Ovary (tissue), 3 donors: ENCODE results near the gene UBE2L6.

Experiments used
- EP300 ChIP-seq: sonication (generic); formaldehyde crosslinking; IDR thresholded peaks from one replicate; pipeline ENCODE4 v1.6.1; 2017; ENCODE audit warnings: antibody characterized with exemption
- POLR2A ChIP-seq: fragments of 450-650 bp; IDR thresholded peaks from one replicate; pipeline ENCODE4 v1.6.1; 2017; ENCODE audit warnings: antibody characterized with exemption, mild to moderate bottlenecking, moderate library complexity
- TF ChIP-seq, protein P1 (sequence below), 3 donors: fragments of 450-650 bp in 2 of 3; fragments of 200-600 bp in 1 of 3; IDR thresholded peaks; one replicate each; pipeline versions ENCODE4 v1.5.1 to v1.8.0; 2016 to 2022; ENCODE audit warnings: antibody characterized with exemption in 3 of 3, mild to moderate bottlenecking in 1 of 3
- donor health status: DM: no; HTN: no; CAD: no.

GRCh38 chr11:57574061-57574460, 6.6 kb upstream of the UBE2L6 start:
- TF ChIP-seq, protein P1, sequence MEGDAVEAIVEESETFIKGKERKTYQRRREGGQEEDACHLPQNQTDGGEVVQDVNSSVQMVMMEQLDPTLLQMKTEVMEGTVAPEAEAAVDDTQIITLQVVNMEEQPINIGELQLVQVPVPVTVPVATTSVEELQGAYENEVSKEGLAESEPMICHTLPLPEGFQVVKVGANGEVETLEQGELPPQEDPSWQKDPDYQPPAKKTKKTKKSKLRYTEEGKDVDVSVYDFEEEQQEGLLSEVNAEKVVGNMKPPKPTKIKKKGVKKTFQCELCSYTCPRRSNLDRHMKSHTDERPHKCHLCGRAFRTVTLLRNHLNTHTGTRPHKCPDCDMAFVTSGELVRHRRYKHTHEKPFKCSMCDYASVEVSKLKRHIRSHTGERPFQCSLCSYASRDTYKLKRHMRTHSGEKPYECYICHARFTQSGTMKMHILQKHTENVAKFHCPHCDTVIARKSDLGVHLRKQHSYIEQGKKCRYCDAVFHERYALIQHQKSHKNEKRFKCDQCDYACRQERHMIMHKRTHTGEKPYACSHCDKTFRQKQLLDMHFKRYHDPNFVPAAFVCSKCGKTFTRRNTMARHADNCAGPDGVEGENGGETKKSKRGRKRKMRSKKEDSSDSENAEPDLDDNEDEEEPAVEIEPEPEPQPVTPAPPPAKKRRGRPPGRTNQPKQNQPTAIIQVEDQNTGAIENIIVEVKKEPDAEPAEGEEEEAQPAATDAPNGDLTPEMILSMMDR (IDR thresholded peaks at IDR 0.05), result no peak
- TF ChIP-seq POLR2A, result no peak
- no peak for TF ChIP-seq EP300
